K562 (cell line): ENCODE results near the gene HOXB7. TPM values are rescaled to one million over a fixed set of nuclear protein-coding genes. Genes with fewer than 3 reads are reported as not detected.

Experiments
- ATAC-seq: fragments of 200-7000 bp; cut with Tn5 transposase; 3 replicates; pipeline ENCODE4 v1.9.1; 2020; ENCODE audit warnings: moderate library complexity
- BruUV-seq: library from RNA; stranded (reverse); fragments of 400-500 nt; replicated peaks from 2 replicates; lab custom pipeline; 2021; lab: Mats Ljungman, UMichigan
- CTCF ChIA-PET: fragments of 300-600 bp; formaldehyde crosslinking; extraction: SDS; loops from one replicate; lab custom pipeline; 2021; ENCODE audit warnings: low intra/inter-chr PET ratio; lab: Yijun Ruan, JAX
- POLR2A ChIA-PET: fragments of 300-600, 350-650 bp; sonication (Branson Sonifier 250); formaldehyde crosslinking; extraction: SDS; loops from one replicate; lab custom pipeline; 2021; ENCODE audit warnings: antibody characterized with exemption, inconsistent platforms; lab: Yijun Ruan, JAX
- DNase-seq, 4 experiments: peaks; one replicate each; pipeline versions ENCODE4 v3.0.0 to v3.0.0-alpha.2; 2011 to 2018; ENCODE audit warnings: low spot score in 3 of 4, mixed read lengths in 3 of 4; ENCODE audit errors: extremely low read depth in 1 of 4
- FAIRE-seq: peaks from 2 replicates; lab custom pipeline; 2011; peaks lifted over from hg19 to GRCh38; lab: Jason Lieb, UNC
- H2AFZ ChIP-seq: 2 replicates; pipeline ENCODE4 v1.6.0; 2011; ENCODE audit warnings: low read depth, low read length, control low read depth, inconsistent platforms
- H3K27ac ChIP-seq: fragments of 200-600 bp; 3 replicates; pipeline ENCODE4 v1.8.0; 2011; ENCODE audit warnings: low read depth, mild to moderate bottlenecking, control low read depth, inconsistent platforms, low read length, moderate library complexity, mixed read lengths; ENCODE audit errors: extremely low read depth
- H3K27me3 ChIP-seq, 2 experiments: fragments of 300-600 bp in 1 of 2; 2 replicates in 1 of 2; 3 replicates in 1 of 2; pipeline versions ENCODE4 v1.6.0 to v1.8.0; 2011; ENCODE audit warnings: inconsistent platforms in 2 of 2, low read length in 2 of 2, mild to moderate bottlenecking in 1 of 2, mixed read lengths in 1 of 2, moderate library complexity in 1 of 2; ENCODE audit not compliant: control insufficient read depth in 2 of 2, insufficient read depth in 2 of 2
- H3K36me3 ChIP-seq: fragments of 300-600 bp; 3 replicates; pipeline ENCODE4 v1.8.0; 2011; ENCODE audit warnings: mild to moderate bottlenecking, low read length, inconsistent platforms; ENCODE audit not compliant: control insufficient read depth, insufficient read depth
- H3K4me1 ChIP-seq, 2 experiments: fragments of 200-600 bp in 1 of 2; replicated peaks in 1 of 2; 2 replicates in 1 of 2; 3 replicates in 1 of 2; pipeline versions ENCODE4 v1.5.1 to v1.8.0; 2011; ENCODE audit warnings: inconsistent platforms in 2 of 2, low read length in 2 of 2, mild to moderate bottlenecking in 1 of 2, mixed read lengths in 1 of 2, moderate library complexity in 1 of 2; ENCODE audit not compliant: control insufficient read depth in 2 of 2, insufficient read depth in 2 of 2
- H3K4me2 ChIP-seq: 2 replicates; pipeline ENCODE4 v1.6.1; 2011; ENCODE audit warnings: low read length, control low read depth, inconsistent platforms, mixed read lengths; ENCODE audit not compliant: insufficient read depth
- H3K4me3 ChIP-seq: fragments of 200-600 bp; sonication (generic), shearing (Covaris generic); 2 replicates; pipeline ENCODE4 v1.5.1; 2016; ENCODE audit warnings: control low read depth, inconsistent platforms
- H3K79me2 ChIP-seq: fragments of 200-600 bp; 3 replicates; pipeline ENCODE4 v1.8.0; 2011; ENCODE audit warnings: low read length, inconsistent platforms; ENCODE audit not compliant: control insufficient read depth, insufficient read depth
- H3K9ac ChIP-seq, 2 experiments: 2 replicates each; pipeline versions ENCODE4 v1.6.0 to v1.6.1; 2011; ENCODE audit warnings: low read depth in 2 of 2, low read length in 2 of 2, control low read depth in 1 of 2, inconsistent platforms in 1 of 2, mild to moderate bottlenecking in 1 of 2, mixed read lengths in 1 of 2; ENCODE audit not compliant: insufficient read depth in 1 of 2
- H3K9me1 ChIP-seq: one replicate; pipeline ENCODE4 v1.6.0; 2011; ENCODE audit warnings: inconsistent platforms, mild to moderate bottlenecking, low read length, moderate library complexity; ENCODE audit not compliant: control insufficient read depth, insufficient read depth
- H3K9me3 ChIP-seq: replicated peaks from 2 replicates; pipeline ENCODE4 v1.5.1; 2011; ENCODE audit warnings: low read depth, low read length, inconsistent platforms; ENCODE audit not compliant: control insufficient read depth, insufficient read depth
- H4K20me1 ChIP-seq: replicated peaks from 2 replicates; pipeline ENCODE4 v1.6.1; 2011; ENCODE audit warnings: low read length, inconsistent platforms, mixed read lengths; ENCODE audit not compliant: control insufficient read depth, insufficient read depth
- DMBX1 ChIP-seq: fragments of 250-450 bp; sonication (Bioruptor Pico); IDR thresholded peaks from 2 replicates; pipeline ENCODE4 v1.8.0; 2022; ENCODE audit warnings: inconsistent platforms, mild to moderate bottlenecking, moderate library complexity, borderline replicate concordance
- GABPB2 ChIP-seq: fragments of 250-450 bp; sonication (Bioruptor Pico); conservative IDR thresholded peaks from 2 replicates; pipeline ENCODE4 v1.5.1; 2021; ENCODE audit warnings: mild to moderate bottlenecking
- HDGF ChIP-seq: fragments of 450-650 bp; IDR thresholded peaks from 2 replicates; pipeline ENCODE4 v1.6.1; 2016
- SUPT5H ChIP-seq: fragments of 450-650 bp; IDR thresholded peaks from 2 replicates; pipeline ENCODE4 v1.6.1; 2016
- YY1 ChIP-seq, 3 experiments: IDR thresholded peaks; 2 replicates each; pipeline ENCODE4 v1.6.1; 2011; ENCODE audit warnings: low read length in 2 of 3, mild to moderate bottlenecking in 2 of 3, moderate library complexity in 2 of 3, borderline replicate concordance in 1 of 3, control low read depth in 1 of 3, low read depth in 1 of 3; ENCODE audit not compliant: insufficient read depth in 3 of 3, insufficient replicate concordance in 2 of 3, control insufficient read depth in 1 of 3, insufficient read length in 1 of 3; ENCODE audit errors: extremely low read depth in 1 of 3
- ZNF274 ChIP-seq: IDR thresholded peaks from 2 replicates; pipeline ENCODE4 v1.6.1; 2011; ENCODE audit warnings: low read depth, mild to moderate bottlenecking, low read length, moderate library complexity, borderline replicate concordance
- ZNF644 ChIP-seq: fragments of 200-800 bp; sonication (Bioruptor generic); IDR thresholded peaks from 2 replicates; pipeline ENCODE4 v1.6.1; 2016; ENCODE audit warnings: low read depth, missing genetic modification characterization, missing compliant biosample characterization
- ZNF766 ChIP-seq: fragments of 200-800 bp; sonication (Bioruptor generic); conservative IDR thresholded peaks from 2 replicates; pipeline ENCODE4 v1.6.1; 2016; ENCODE audit warnings: missing genetic modification characterization, missing compliant biosample characterization
- WGBS: fragments of 100-300 bp; shearing (Covaris generic); methylation state at CpG from one replicate; pipeline ENCODE4 v1.1.6; 2016; ENCODE audit warnings: low coverage, mixed read lengths; ENCODE audit not compliant: insufficient coverage; ENCODE audit errors: missing lambda C conversion rate; 5-methylcytosine and 5-hydroxymethylcytosine counted together
- in situ Hi-C: fragments of 300-500 bp; cut with MboI; formaldehyde crosslinking; loops from 4 replicates; pipeline ENCODE4 v1.15.0; 2018; ENCODE audit warnings: inconsistent platforms, mixed read lengths
- intact Hi-C: fragments of 100-400 bp; cut with micrococcal nuclease; formaldehyde crosslinking; loops from 2 replicates; pipeline ENCODE4 v1.14.2; 2022
- polyA plus RNA-seq, 8 experiments: library from polyadenylated mRNA; depleted of rRNA in 4 of 8; stranded (reverse) in 5 of 8; unstranded in 3 of 8; fragments of >200 nt; fragmentation: Nextera tagmentation in 2 of 8; fragmentation: Illumina TruSeq in 1 of 8; extraction: Ambion mirVana in 2 of 8; extraction: Trizol in 1 of 8; gene quantifications; 2 replicates each; pipeline versions ENCODE4 v1.2.1 to v1.2.3, GENCODE V29; 2011 to 2014; ENCODE audit warnings: inconsistent platforms in 1 of 8, missing spikeins in 1 of 8
- total RNA-seq, 7 experiments: library from RNA; depleted of rRNA in 6 of 7; stranded (reverse); fragments of >200 nt in 6 of 7; fragmentation: Illumina TruSeq in 2 of 7; extraction: Trizol in 2 of 7; gene quantifications; 2 replicates each; pipeline versions ENCODE4 v1.2.1 to v1.2.3, GENCODE V29; 2011 to 2021; ENCODE audit warnings: low replicate concordance in 1 of 7
- TF ChIP-seq, protein P1 (sequence below), 2 experiments: fragments of 450-650 bp; IDR thresholded peaks; 2 replicates each; pipeline ENCODE4 v1.6.1; 2018; ENCODE audit warnings: mild to moderate bottlenecking in 2 of 2, low read depth in 1 of 2; ENCODE audit not compliant: partially characterized antibody in 2 of 2
- TF ChIP-seq, protein P2 (sequence below), 2 experiments: fragments of 200-800 bp in 1 of 2; sonication (Bioruptor generic) in 1 of 2; sonication (generic) in 1 of 2; formaldehyde crosslinking in 1 of 2; IDR thresholded peaks in 1 of 2; conservative IDR thresholded peaks in 1 of 2; 2 replicates each; pipeline versions ENCODE4 v1.5.0 to v1.6.1; 2016 to 2020; ENCODE audit warnings: missing compliant biosample characterization in 1 of 2, missing genetic modification characterization in 1 of 2, missing genetic modification reagents in 1 of 2

The HOXB7 gene
- total and polyA plus RNA-seq, 9 of the 15 experiments (the other 6 are each of a cell fraction or from before 2014, with no cell fraction given): 5.5 to 16.7 (median 8.3) TPM

DNA sequence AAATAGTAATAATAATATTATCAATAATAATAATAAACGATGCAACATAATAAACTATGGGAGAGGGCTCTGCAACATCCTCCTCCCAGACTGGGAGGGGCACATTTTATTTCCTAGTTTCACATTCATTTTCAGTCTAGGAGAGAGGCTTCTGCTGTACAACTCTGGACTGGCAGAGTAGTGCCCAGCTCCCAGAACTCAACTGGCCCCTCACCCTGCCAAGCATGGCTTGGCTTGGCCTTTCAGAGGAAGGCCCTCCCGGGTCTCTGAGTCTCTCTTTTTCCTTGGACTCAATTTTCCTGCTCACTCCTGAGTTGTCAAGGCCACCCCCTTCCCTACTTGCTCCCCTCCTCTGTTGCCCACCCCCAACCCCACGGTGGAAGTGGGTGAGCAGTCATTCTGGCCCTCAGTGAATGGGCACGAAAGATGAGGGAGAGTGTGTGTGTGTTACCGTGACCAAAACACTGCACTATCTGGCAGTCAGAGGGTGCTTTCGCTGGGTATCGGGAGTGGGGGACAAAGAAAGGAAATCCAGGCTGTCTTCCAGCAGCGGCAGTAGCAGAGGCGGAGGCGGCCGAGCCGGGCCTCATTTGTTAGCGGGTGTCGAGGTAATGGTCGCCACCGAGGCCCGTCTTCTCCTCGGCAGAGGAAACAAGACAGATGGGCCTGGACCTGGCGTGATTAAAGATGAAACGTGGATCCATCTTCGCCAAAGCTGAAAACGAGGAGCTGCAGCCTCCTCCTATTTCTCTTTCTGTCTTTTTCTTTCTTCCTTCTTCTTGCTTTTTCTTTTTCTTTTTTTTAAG lies 34.9 kb downstream of the HOXB7 start:
- H3K27me3 ChIP-seq: no peaks in the 10 kb centered on the region
- peaks cover 54% of the 10 kb centered on the region for H3K36me3 ChIP-seq
- intact Hi-C loops (no loop called here), in situ Hi-C loops (no loop called here)
- H3K4me1 ChIP-seq: peaks cover 36 to 61% of the 10 kb centered on the region in 2 experiments
- H3K9me3 ChIP-seq: no peaks in the 10 kb centered on the region
- ATAC-seq: no peak
- no peaks in the 10 kb centered on the region for H3K9me1 ChIP-seq
- POLR2A ChIA-PET: interaction anchor here (0.9 to 1.1 kb wide), 2 partner anchors 29 to 162 kb away, joined by 3 read pairs; no protein-coding TSS in a partner anchor
- H3K79me2 ChIP-seq: peaks cover 98% of the 10 kb centered on the region
- no peak for FAIRE-seq
- H3K27ac ChIP-seq: peak overlapping the region; percentile 95
- no peaks in the 10 kb centered on the region; the same call in 1 of the 2 replicates for H4K20me1 ChIP-seq
- TSS peak; percentile 46 for BruUV-seq
- peak overlapping the region; percentile 88 for H3K4me2 ChIP-seq
- peak overlapping the region; percentile 71 for H3K4me3 ChIP-seq
- H2AFZ ChIP-seq: peak overlapping the region; percentile 38
- peak overlapping the region; percentile 76 to 93 for H3K9ac ChIP-seq
- 5% methylated on average over 18 of the region's 22 CpGs for WGBS
- CTCF ChIA-PET: no interaction called here
- peak in 3 of 4 experiments; percentile 31 to 48 (median 36) for DNase-seq
- no peak for TF ChIP-seq GABPB2 (CRISPR knock-in tag)
- TF ChIP-seq ZNF644 (tag): no peak
- peak; percentile 51 for TF ChIP-seq ZNF766 (CRISPR knock-in tag)
- TF ChIP-seq, protein P1, sequence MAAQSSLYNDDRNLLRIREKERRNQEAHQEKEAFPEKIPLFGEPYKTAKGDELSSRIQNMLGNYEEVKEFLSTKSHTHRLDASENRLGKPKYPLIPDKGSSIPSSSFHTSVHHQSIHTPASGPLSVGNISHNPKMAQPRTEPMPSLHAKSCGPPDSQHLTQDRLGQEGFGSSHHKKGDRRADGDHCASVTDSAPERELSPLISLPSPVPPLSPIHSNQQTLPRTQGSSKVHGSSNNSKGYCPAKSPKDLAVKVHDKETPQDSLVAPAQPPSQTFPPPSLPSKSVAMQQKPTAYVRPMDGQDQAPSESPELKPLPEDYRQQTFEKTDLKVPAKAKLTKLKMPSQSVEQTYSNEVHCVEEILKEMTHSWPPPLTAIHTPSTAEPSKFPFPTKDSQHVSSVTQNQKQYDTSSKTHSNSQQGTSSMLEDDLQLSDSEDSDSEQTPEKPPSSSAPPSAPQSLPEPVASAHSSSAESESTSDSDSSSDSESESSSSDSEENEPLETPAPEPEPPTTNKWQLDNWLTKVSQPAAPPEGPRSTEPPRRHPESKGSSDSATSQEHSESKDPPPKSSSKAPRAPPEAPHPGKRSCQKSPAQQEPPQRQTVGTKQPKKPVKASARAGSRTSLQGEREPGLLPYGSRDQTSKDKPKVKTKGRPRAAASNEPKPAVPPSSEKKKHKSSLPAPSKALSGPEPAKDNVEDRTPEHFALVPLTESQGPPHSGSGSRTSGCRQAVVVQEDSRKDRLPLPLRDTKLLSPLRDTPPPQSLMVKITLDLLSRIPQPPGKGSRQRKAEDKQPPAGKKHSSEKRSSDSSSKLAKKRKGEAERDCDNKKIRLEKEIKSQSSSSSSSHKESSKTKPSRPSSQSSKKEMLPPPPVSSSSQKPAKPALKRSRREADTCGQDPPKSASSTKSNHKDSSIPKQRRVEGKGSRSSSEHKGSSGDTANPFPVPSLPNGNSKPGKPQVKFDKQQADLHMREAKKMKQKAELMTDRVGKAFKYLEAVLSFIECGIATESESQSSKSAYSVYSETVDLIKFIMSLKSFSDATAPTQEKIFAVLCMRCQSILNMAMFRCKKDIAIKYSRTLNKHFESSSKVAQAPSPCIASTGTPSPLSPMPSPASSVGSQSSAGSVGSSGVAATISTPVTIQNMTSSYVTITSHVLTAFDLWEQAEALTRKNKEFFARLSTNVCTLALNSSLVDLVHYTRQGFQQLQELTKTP (IDR thresholded peaks at IDR 0.05; ENCODE audit: low read depth in 1 of 2, partially characterized antibody in 2 of 2): peak in 1 of 2 experiments; percentile 18
- TF ChIP-seq SUPT5H: peak; percentile 21; the same call in 1 of the 2 replicates
- TF ChIP-seq DMBX1 (CRISPR knock-in tag): no peak; the same call in 1 of the 2 replicates
- no peak for TF ChIP-seq ZNF274
- TF ChIP-seq YY1 (IDR thresholded peaks at IDR 0.05; ENCODE audit: borderline replicate concordance in 1 of 3, control insufficient read depth in 1 of 3, extremely low read depth in 1 of 3, insufficient read depth in 3 of 3, insufficient read length in 1 of 3, insufficient replicate concordance in 2 of 3, low read depth in 1 of 3, low read length in 2 of 3): peak in 1 of 3 experiments; percentile 39
- peak; percentile 82; the same call in 1 of the 2 replicates for TF ChIP-seq HDGF
- TF ChIP-seq, protein P2, sequence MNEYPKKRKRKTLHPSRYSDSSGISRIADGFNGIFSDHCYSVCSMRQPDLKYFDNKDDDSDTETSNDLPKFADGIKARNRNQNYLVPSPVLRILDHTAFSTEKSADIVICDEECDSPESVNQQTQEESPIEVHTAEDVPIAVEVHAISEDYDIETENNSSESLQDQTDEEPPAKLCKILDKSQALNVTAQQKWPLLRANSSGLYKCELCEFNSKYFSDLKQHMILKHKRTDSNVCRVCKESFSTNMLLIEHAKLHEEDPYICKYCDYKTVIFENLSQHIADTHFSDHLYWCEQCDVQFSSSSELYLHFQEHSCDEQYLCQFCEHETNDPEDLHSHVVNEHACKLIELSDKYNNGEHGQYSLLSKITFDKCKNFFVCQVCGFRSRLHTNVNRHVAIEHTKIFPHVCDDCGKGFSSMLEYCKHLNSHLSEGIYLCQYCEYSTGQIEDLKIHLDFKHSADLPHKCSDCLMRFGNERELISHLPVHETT (CRISPR knock-in tag; conservative IDR thresholded peaks at IDR 0.05 in 1 of 2, IDR thresholded peaks at IDR 0.05 in 1 of 2): peak in 1 of 2 experiments; percentile 15; a peak in 1 of 4 replicates
